ENCODE results near the gene FASTK.
A peak's percentile ranks its signal among the peaks of the same experiment; 100 is the strongest.

DNA sequence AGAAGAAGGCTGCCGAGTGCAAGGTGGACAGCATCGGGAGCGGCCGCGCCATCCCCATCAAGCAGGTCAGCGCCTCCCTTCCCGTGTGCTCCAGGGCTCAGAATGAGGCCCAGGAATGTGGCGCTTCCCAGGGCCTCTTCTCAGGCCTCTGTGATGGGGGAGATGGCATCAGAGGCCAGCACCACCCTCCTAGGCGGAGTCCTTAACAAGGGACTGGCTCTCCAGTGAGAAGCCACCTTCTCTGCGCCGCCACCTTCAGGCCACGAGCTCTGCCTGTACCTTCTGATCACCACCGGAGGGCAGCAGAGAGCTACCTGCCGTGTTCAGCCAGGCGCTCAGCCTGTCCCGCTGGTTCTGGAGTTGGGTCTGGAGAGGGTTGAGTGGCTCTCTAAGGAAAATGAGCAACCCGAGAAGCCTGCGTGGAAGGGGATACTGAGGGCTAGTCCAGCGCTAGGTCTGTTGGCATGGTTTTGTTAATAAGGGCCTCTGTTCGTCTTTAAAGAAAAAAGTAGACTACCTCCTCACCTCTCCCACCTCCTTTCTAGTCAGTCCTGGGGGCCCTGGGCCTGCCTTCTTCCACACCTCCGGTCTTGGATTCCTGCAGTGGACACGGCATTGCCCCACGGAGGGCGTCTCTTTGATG, 43.3 kb upstream of the FASTK start:
- peak; percentile 100 for TF ChIP-seq CTCF (IDR thresholded peaks at IDR 0.05)
- peak; percentile 48 for TF ChIP-seq EZH2 (IDR thresholded peaks at IDR 0.05)
